ENCODE results near the gene NFATC3. TPM values are rescaled to one million over a fixed set of nuclear protein-coding genes. Genes with fewer than 3 reads are reported as not detected.

NFATC3 gene
- polyA plus RNA-seq, 3 donors: 14.3 to 21.8 (median 15.8) TPM

DNA sequence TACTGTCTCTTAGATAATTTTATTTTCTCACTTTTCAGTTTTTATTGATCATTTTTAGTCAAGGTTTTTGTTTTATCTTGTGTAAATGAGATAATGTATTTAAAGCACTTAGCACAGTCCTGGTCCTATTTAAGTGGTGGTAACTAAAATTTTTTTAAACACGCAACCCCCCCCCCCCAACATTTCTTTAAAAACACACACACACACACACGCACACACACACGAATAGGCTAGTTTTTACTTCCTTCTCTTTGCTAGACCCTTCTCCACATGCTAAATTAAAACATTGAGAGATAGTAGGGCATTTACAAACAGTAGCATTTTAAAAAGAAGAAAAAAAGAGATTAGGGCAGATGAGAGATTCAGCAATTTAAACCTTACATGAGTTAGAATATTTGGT lies 5.0 kb downstream of the NFATC3 start:
- Histone ChIP-seq H3K27me3 (ENCODE audit: control insufficient read depth in 2 of 2, insufficient read depth in 2 of 2, low read length in 2 of 2) (no peaks in the 10 kb centered on the region), H3K27ac (ENCODE audit: low read depth in 1 of 2, low read length in 2 of 2) (peak overlapping the region in 1 of 2 donors; percentile 51), H3K79me2 (ENCODE audit: insufficient read depth, low read length) (peaks cover 94% of the 10 kb centered on the region), H3K4me1 (ENCODE audit: control insufficient read depth in 1 of 2, insufficient read depth in 2 of 2, low read length in 2 of 2) (peaks cover 28 to 56% of the 10 kb centered on the region in 2 donors), H4K20me1 (ENCODE audit: insufficient read depth, low read length) (peaks cover 93% of the 10 kb centered on the region), H3K9me3 (replicated peaks in 1 of 2; ENCODE audit: control insufficient read depth in 1 of 2, insufficient read depth in 1 of 2, low read length in 2 of 2) (no peaks in the 10 kb centered on the region), H2AFZ (ENCODE audit: insufficient read depth, low read depth, low read length, poor library complexity, severe bottlenecking) (no peak overlapping the region), H3K4me3 (replicated peaks in 1 of 3; ENCODE audit: low read depth in 2 of 3, low read length in 3 of 3) (peak overlapping the region in 1 of 3 experiments; percentile 41), H3K9ac (ENCODE audit: insufficient read depth, low read length, poor library complexity, severe bottlenecking) (no peak overlapping the region), H3K36me3 (replicated peaks in 1 of 2; ENCODE audit: control insufficient read depth in 1 of 2, insufficient read depth in 2 of 2, low read length in 2 of 2) (no peaks in the 10 kb centered on the region), H3K4me2 (replicated peaks; ENCODE audit: extremely low read depth, low read length, poor library complexity, severe bottlenecking) (peak overlapping the region; percentile 43)
- no peaks in the 10 kb centered on the region for H3K27me3 Mint-ChIP-seq (ENCODE audit: low read depth in 3 of 3)
- DNase-seq: peak in 2 of 3 donors; percentile 28 to 30
- H3K36me3 Mint-ChIP-seq: peaks cover 0 to 3% of the 10 kb centered on the region in 2 donors
- no CpG with 5 or more reads among the region's 3 CpGs for WGBS (ENCODE audit: insufficient coverage)
- peaks cover 62% of the 10 kb centered on the region for H3K4me1 Mint-ChIP-seq
- intact Hi-C loops (cut with micrococcal nuclease): no loop called here
- peak overlapping the region in 5 of 7 donors; percentile 5 to 87 (median 68) for H3K27ac Mint-ChIP-seq
- no peaks in the 10 kb centered on the region for H3K9me3 Mint-ChIP-seq
- TF ChIP-seq, protein P1, sequence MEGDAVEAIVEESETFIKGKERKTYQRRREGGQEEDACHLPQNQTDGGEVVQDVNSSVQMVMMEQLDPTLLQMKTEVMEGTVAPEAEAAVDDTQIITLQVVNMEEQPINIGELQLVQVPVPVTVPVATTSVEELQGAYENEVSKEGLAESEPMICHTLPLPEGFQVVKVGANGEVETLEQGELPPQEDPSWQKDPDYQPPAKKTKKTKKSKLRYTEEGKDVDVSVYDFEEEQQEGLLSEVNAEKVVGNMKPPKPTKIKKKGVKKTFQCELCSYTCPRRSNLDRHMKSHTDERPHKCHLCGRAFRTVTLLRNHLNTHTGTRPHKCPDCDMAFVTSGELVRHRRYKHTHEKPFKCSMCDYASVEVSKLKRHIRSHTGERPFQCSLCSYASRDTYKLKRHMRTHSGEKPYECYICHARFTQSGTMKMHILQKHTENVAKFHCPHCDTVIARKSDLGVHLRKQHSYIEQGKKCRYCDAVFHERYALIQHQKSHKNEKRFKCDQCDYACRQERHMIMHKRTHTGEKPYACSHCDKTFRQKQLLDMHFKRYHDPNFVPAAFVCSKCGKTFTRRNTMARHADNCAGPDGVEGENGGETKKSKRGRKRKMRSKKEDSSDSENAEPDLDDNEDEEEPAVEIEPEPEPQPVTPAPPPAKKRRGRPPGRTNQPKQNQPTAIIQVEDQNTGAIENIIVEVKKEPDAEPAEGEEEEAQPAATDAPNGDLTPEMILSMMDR (IDR thresholded peaks at IDR 0.05): no peak
- peak overlapping the region; percentile 20 to 75 for H3K4me3 Mint-ChIP-seq

GRCh38 chr16:68090533-68090932 lies 5.4 kb downstream of the NFATC3 start:
- intact Hi-C loops (cut with micrococcal nuclease): no loop called here
- peaks cover 28 to 56% of the 10 kb centered on the region in 2 donors for H3K4me1 ChIP-seq (ENCODE audit: control insufficient read depth in 1 of 2, insufficient read depth in 2 of 2, low read length in 2 of 2)
- TF ChIP-seq, protein P1 (IDR thresholded peaks at IDR 0.05): no peak
- peak in 1 of 3 donors; percentile 40 for DNase-seq
- Mint-ChIP-seq H3K27me3 (ENCODE audit: low read depth in 3 of 3) (no peaks in the 10 kb centered on the region), H3K4me1 (peaks cover 64% of the 10 kb centered on the region), H3K36me3 (peaks cover under 1 to 3% of the 10 kb centered on the region in 2 donors), H3K9me3 (no peaks in the 10 kb centered on the region), H3K27ac (peak overlapping the region in 4 of 7 donors; percentile 28 to 88 (median 52)), H3K4me3 (peak overlapping the region in 1 of 2 donors; percentile 50)
- H3K9me3 ChIP-seq (replicated peaks in 1 of 2; ENCODE audit: control insufficient read depth in 1 of 2, insufficient read depth in 1 of 2, low read length in 2 of 2): no peaks in the 10 kb centered on the region
- no peaks in the 10 kb centered on the region for H3K36me3 ChIP-seq (replicated peaks in 1 of 2; ENCODE audit: control insufficient read depth in 1 of 2, insufficient read depth in 2 of 2, low read length in 2 of 2)
- WGBS (ENCODE audit: insufficient coverage): no CpG with 5 or more reads among the region's 3 CpGs
- H4K20me1 ChIP-seq (ENCODE audit: insufficient read depth, low read length): peaks cover 97% of the 10 kb centered on the region
- H3K4me3 ChIP-seq (replicated peaks in 1 of 3; ENCODE audit: low read depth in 2 of 3, low read length in 3 of 3): peak overlapping the region in 1 of 3 experiments; percentile 41
- peak overlapping the region; percentile 43 for H3K4me2 ChIP-seq (replicated peaks; ENCODE audit: extremely low read depth, low read length, poor library complexity, severe bottlenecking)
- H3K9ac ChIP-seq (ENCODE audit: insufficient read depth, low read length, poor library complexity, severe bottlenecking): no peak overlapping the region
- H3K27ac ChIP-seq (ENCODE audit: low read depth in 1 of 2, low read length in 2 of 2): peak overlapping the region in 1 of 2 donors; percentile 51
- H2AFZ ChIP-seq (ENCODE audit: insufficient read depth, low read depth, low read length, poor library complexity, severe bottlenecking): no peak overlapping the region
- peaks cover 98% of the 10 kb centered on the region for H3K79me2 ChIP-seq (ENCODE audit: insufficient read depth, low read length)
- H3K27me3 ChIP-seq (ENCODE audit: control insufficient read depth in 2 of 2, insufficient read depth in 2 of 2, low read length in 2 of 2): no peaks in the 10 kb centered on the region

All from CD14-positive monocyte (primary cell).